ENCODE measurements around the gene FLCN. TPM values are rescaled to one million over a fixed set of nuclear protein-coding genes. Genes with fewer than 3 reads are reported as not detected.

The FLCN gene
- total and polyA plus RNA-seq, 8 donors: 14.1 to 42.1 (median 18.0) TPM

DNA sequence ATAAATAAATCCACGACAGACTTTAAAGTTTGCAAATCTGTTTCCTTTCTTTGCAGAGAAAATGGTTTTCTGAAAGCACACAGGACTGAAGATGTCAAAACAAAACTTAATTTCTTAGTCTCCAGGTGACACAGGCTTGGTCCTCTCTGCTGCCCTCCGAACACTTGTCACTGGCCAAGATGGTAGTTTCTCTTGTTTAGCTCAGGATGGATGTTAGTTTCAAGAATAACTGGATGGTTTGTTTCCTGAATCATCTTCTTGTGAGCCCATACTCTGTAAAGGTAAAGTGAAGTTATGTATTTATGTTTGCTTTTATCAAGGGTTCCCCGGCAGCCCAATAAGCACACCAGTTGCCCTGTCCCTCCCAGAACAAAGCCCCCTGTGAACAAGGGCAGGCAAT, 9.9 kb upstream of the FLCN start:
- intact Hi-C loops (cut with DNase I): no loop called here
- Histone ChIP-seq H3K9me3 (no peaks in the 10 kb centered on the region), H3K4me1 (no peaks in the 10 kb centered on the region), H3K27me3 (no peaks in the 10 kb centered on the region), H3K27ac (no peak overlapping the region), H3K4me3 (no peak overlapping the region), H3K36me3 (peaks cover 0 to 36% (median 8%) of the 10 kb centered on the region in 3 donors)
- FAIRE-seq (no peak), ATAC-seq (no peak), DNase-seq (no peak)
- no peak for TF ChIP-seq CTCF (IDR thresholded peaks at IDR 0.05)
- 91 to 92% methylated on average over 3 of the region's 3 CpGs for WGBS, 2 donors

DNA sequence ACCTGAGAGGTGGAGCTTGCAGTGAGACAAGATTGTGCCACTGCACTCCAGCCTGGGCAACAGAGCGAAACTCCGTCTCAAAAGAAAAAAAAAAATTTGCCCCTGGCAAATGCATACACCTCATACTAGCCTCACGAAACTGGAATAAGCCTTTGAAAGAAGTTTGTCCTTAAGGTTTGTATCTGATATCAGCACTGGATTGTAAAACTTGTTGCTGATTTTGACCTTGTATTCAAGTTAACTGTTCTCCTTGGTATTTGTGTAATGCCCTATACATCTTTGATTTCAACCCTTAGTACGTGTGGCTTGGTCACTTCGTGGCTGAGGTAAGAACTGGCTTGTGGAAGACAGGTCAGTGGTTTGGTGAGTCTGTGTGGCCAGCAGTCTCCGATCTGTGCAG, 6.2 kb upstream of the FLCN start:
- no peak for TF ChIP-seq CTCF (IDR thresholded peaks at IDR 0.05)

GRCh38 chr17:17242246-17242645, 5.3 kb upstream of the FLCN start:
- no peaks in the 10 kb centered on the region for H3K9me3 ChIP-seq
- H3K27ac ChIP-seq: no peak overlapping the region
- ATAC-seq (no peak), FAIRE-seq (no peak), DNase-seq (peak in 2 of 6 donors; percentile 32 to 54)
- 84 to 90% methylated on average over 7 of the region's 7 CpGs for WGBS, 2 donors
- intact Hi-C loops (cut with DNase I): no loop called here
- no peak for TF ChIP-seq CTCF (IDR thresholded peaks at IDR 0.05)
- no peaks in the 10 kb centered on the region for H3K4me1 ChIP-seq
- H3K4me3 ChIP-seq: no peak overlapping the region
- H3K27me3 ChIP-seq: no peaks in the 10 kb centered on the region
- H3K36me3 ChIP-seq: peaks cover 0 to 17% (median 0%) of the 10 kb centered on the region in 3 donors

More for the DNA sequence above, 6.2 kb upstream of the FLCN start:
- no peaks in the 10 kb centered on the region for H3K4me1 ChIP-seq
- H3K4me3 ChIP-seq: no peak overlapping the region
- WGBS, 2 donors: 79 to 82% methylated on average over 6 of the region's 6 CpGs
- intact Hi-C loops (cut with DNase I): no loop called here
- no peak overlapping the region for H3K27ac ChIP-seq
- H3K36me3 ChIP-seq: peaks cover 0 to 26% (median 3%) of the 10 kb centered on the region in 3 donors
- H3K27me3 ChIP-seq: no peaks in the 10 kb centered on the region
- ATAC-seq: no peak
- FAIRE-seq: no peak
- no peaks in the 10 kb centered on the region for H3K9me3 ChIP-seq
- peak in 1 of 6 donors; percentile 1 for DNase-seq

- Histone ChIP-seq H3K9me3 (no peaks in the 10 kb centered on the region), H3K27me3 (no peaks in the 10 kb centered on the region), H3K27ac (no peak overlapping the region), H3K4me1 (no peaks in the 10 kb centered on the region), H3K36me3 (peaks cover 0 to 11% (median 0%) of the 10 kb centered on the region in 3 donors), H3K4me3 (no peak overlapping the region)
- FAIRE-seq (no peak), ATAC-seq (no peak), DNase-seq (peak in 2 of 6 donors; percentile 10 to 38)
- no peak for TF ChIP-seq CTCF (IDR thresholded peaks at IDR 0.05)
- intact Hi-C loops (cut with DNase I): no loop called here
- 77 to 83% methylated on average over 10 of the region's 10 CpGs for WGBS, 2 donors
These were observed 4.7 kb upstream of the FLCN start for GRCh38 chr17:17241656-17242055.

DNA sequence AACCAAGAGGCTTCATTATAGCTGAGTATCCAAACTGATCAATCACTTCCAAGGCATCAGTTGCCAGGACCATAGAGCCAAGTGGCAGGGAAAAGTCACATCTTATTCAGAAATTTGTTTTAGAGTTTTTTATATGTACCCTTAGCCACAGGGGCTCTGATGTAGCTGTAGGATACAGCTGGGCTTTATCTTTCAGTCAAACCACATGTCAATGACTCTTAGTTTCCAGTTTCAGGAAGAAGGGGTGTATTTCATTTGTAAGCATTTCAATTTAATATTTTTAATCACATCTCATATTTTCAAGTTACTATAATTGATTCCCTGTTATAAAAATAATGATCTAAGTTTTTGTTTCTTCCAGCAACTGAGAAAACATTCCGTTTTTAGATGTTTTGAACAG, 2.9 kb upstream of the FLCN start:
- intact Hi-C loops (cut with DNase I): no loop called here
- H3K4me3 ChIP-seq: no peak overlapping the region
- TF ChIP-seq CTCF (IDR thresholded peaks at IDR 0.05): no peak
- no peaks in the 10 kb centered on the region for H3K9me3 ChIP-seq
- 55 to 78% methylated on average over 1 of the region's 1 CpG for WGBS, 2 donors
- no peak for FAIRE-seq
- no peak for ATAC-seq
- no peaks in the 10 kb centered on the region for H3K27me3 ChIP-seq
- no peaks in the 10 kb centered on the region for H3K36me3 ChIP-seq
- peaks cover 0 to 6% (median 0%) of the 10 kb centered on the region in 3 donors for H3K4me1 ChIP-seq
- no peak for DNase-seq
- H3K27ac ChIP-seq: no peak overlapping the region
